Lung (tissue), 12 donors: ENCODE measurements around the gene PARVB. TPM values are rescaled to one million over a fixed set of nuclear protein-coding genes. Genes with fewer than 3 reads are reported as not detected.

Experiments
- ATAC-seq: fragments of 200-7000 bp; cut with Tn5 transposase; one replicate; pipeline ENCODE4 v1.9.1; 2020; ENCODE audit warnings: moderate number of reproducible peaks; ENCODE audit not compliant: insufficient read depth, low FRiP score
- DNase-seq, 3 donors: peaks; one replicate each; pipeline ENCODE4 v3.0.0-alpha.2; 2013 to 2017
- H3K27ac ChIP-seq, 2 donors: one replicate each; pipeline ENCODE4 v1.5.1; 2013; ENCODE audit warnings: mild to moderate bottlenecking in 2 of 2, moderate library complexity in 2 of 2, control low read depth in 1 of 2, inconsistent platforms in 1 of 2, low read depth in 1 of 2, low read length in 1 of 2
- H3K27me3 ChIP-seq, 3 donors: one replicate each; pipeline ENCODE4 v1.5.1; 2013; ENCODE audit warnings: low read length in 2 of 3; ENCODE audit not compliant: control insufficient read depth in 3 of 3, insufficient read depth in 3 of 3
- H3K36me3 ChIP-seq, 4 donors: one replicate each; pipeline ENCODE4 v1.5.1; 2013; ENCODE audit warnings: low read length in 4 of 4, mild to moderate bottlenecking in 1 of 4, moderate library complexity in 1 of 4; ENCODE audit not compliant: control insufficient read depth in 4 of 4, insufficient read depth in 4 of 4
- H3K4me1 ChIP-seq, 5 donors: one replicate each; pipeline ENCODE4 v1.5.1; 2013; ENCODE audit warnings: low read length in 5 of 5, mild to moderate bottlenecking in 2 of 5, moderate library complexity in 1 of 5; ENCODE audit not compliant: control insufficient read depth in 5 of 5, insufficient read depth in 5 of 5
- H3K4me3 ChIP-seq: one replicate; pipeline ENCODE4 v1.5.1; 2013; ENCODE audit warnings: mild to moderate bottlenecking, control low read depth, moderate library complexity
- H3K9ac ChIP-seq, 2 donors: one replicate each; pipeline ENCODE4 v1.5.1; 2013; ENCODE audit warnings: low read length in 2 of 2, control low read depth in 1 of 2; ENCODE audit not compliant: insufficient read depth in 1 of 2
- H3K9me3 ChIP-seq, 4 donors: one replicate each; pipeline ENCODE4 v1.5.1; 2013; ENCODE audit warnings: low read length in 3 of 4, mild to moderate bottlenecking in 1 of 4, moderate library complexity in 1 of 4; ENCODE audit not compliant: control insufficient read depth in 4 of 4, insufficient read depth in 3 of 4
- CTCF ChIP-seq: IDR thresholded peaks from 2 replicates; pipeline ENCODE4 v1.5.1; 2012; ENCODE audit warnings: mild to moderate bottlenecking; ENCODE audit errors: control extremely low read depth, extremely low read depth
- WGBS, 2 donors: extraction: QIAGEN DNeasy Blood & Tissue Kit; methylation state at CpG; one replicate each; pipeline ENCODE4 v1.1.7; 2013; 5-methylcytosine and 5-hydroxymethylcytosine counted together
- polyA plus RNA-seq, 2 donors: library from polyadenylated mRNA; stranded (reverse); fragments of 200-250 nt; gene quantifications; one replicate each; pipeline ENCODE4 v1.2.1, GENCODE V29; 2013
- total RNA-seq, 2 donors: library from RNA; depleted of rRNA in 1 of 2; stranded (reverse); fragments of >200 nt in 1 of 2; gene quantifications; one replicate each; pipeline ENCODE4 v1.2.1, GENCODE V29; 2014 to 2021
- donor health status: control.
- donor health status: control.
- donor health status: Bipolar disorder and iron deficiency.
- donor health status: healthy.
- donor health status: DM: yes; HTN: yes; CAD: no.

Gene PARVB
- total and polyA plus RNA-seq, 4 donors = 16.9 to 64.2 (median 49.7) TPM

DNA sequence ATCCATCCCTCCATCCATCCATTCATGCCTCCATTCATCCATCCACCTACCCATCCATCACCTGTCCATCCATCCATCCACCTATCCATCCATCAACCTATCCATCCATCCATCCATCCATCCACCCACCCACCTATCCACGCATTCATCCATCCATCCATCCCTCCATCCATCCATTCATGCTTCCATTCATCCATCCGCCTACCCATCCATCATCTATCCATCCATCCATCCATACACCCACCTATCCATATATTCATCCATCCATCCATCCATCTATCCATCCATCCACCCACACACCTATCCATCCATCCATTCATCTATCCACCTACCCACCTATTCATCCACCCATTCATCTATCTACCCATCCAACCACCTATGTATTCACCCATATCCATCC, 170.5 kb downstream of the PARVB start:
- DNase-seq = no peak
- H3K4me1 ChIP-seq = no peaks in the 10 kb centered on the region
- H3K9me3 ChIP-seq = no peaks in the 10 kb centered on the region
- H3K4me3 ChIP-seq = no peak overlapping the region
- H3K27ac ChIP-seq = no peak overlapping the region
- peaks cover 4 to 7% (median 7%) of the 10 kb centered on the region in 3 donors for H3K27me3 ChIP-seq
- TF ChIP-seq CTCF = no peak
- ATAC-seq = no peak
- no peak overlapping the region for H3K9ac ChIP-seq
- WGBS, 2 donors = 92 to 98% methylated on average over 2 of the region's 2 CpGs
- no peaks in the 10 kb centered on the region for H3K36me3 ChIP-seq

DNA sequence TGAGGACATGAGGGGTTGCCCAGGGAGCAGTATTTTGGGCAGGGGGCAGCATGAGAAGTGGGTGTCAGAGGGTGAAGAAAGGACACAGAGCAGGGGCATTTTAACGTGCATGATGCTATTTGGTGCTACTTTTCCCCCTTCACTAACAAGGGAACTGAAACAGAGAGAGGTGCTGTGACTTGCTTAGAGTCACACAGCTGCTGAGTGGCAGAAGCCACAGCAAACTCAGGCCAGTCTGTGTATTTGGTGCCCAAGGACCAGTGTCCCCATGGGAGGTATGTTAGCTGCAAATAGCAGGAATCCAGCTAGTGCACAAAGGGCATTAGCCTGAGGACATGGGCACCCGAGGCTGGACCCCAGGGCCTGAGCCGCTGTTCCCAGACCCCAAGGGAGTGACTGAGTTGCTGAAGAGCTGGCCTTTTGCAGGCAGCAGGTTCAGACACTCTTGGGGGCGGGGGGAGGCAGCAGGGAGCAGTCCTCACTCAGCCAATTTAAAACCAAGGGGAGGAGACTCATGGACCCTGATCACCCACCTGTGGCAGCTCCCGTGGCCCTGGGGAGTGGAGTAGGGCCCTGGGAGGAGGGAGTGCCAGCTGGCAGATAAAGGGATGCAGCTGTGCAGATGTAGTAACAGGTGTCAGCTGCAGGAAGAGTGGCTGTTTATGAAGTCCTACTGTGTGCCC, 171.2 kb downstream of the PARVB start:
- no peaks in the 10 kb centered on the region for H3K4me1 ChIP-seq
- no peak overlapping the region for H3K4me3 ChIP-seq
- no peaks in the 10 kb centered on the region for H3K9me3 ChIP-seq
- 65 to 81% methylated on average over 5 of the region's 5 CpGs for WGBS, 2 donors
- H3K27me3 ChIP-seq = peaks cover 4 to 7% (median 7%) of the 10 kb centered on the region in 3 donors
- no peak for TF ChIP-seq CTCF
- H3K9ac ChIP-seq = no peak overlapping the region
- H3K36me3 ChIP-seq = peaks cover 0 to 2% (median 0%) of the 10 kb centered on the region in 4 donors
- DNase-seq = no peak
- no peak overlapping the region for H3K27ac ChIP-seq
- ATAC-seq = no peak

GRCh38 chr22:44196241-44196640, 172.1 kb downstream of the PARVB start:
- Histone ChIP-seq H3K27me3 (peaks cover 4 to 7% (median 7%) of the 10 kb centered on the region in 3 donors), H3K36me3 (peaks cover 0 to 5% (median 0%) of the 10 kb centered on the region in 4 donors), H3K27ac (no peak overlapping the region), H3K9ac (no peak overlapping the region), H3K4me3 (no peak overlapping the region), H3K4me1 (no peaks in the 10 kb centered on the region), H3K9me3 (no peaks in the 10 kb centered on the region)
- no peak for TF ChIP-seq CTCF
- DNase-seq = no peak
- no peak for ATAC-seq
- 61 to 75% methylated on average over 9 of the region's 9 CpGs for WGBS, 2 donors
